Heart left ventricle (tissue), 16 donors: Measurements from ENCODE around the gene ATP23. TPM values are rescaled to one million over a fixed set of nuclear protein-coding genes. Genes with fewer than 3 reads are reported as not detected.

Experiments
- ATAC-seq, 4 donors: fragments of 200-7000 bp; cut with Tn5 transposase; one replicate each; pipeline ENCODE4 v1.9.1; 2020 to 2022; ENCODE audit warnings: moderate library complexity in 4 of 4, mild to moderate bottlenecking in 3 of 4, moderate number of reproducible peaks in 1 of 4
- DNase-seq, 5 donors: peaks; one replicate each; pipeline ENCODE4 v3.0.0-alpha.2; 2020
- H3K27ac ChIP-seq, 12 donors: fragments of 200-600 bp; sonication (generic) in 4 of 12; one replicate each; pipeline versions ENCODE4 v1.5.0 to v1.8.0; 2016 to 2022; ENCODE audit warnings: mild to moderate bottlenecking in 2 of 12
- H3K27me3 ChIP-seq, 9 donors: fragments of 200-600 bp; sonication (generic) in 2 of 9; one replicate each; pipeline versions ENCODE4 v1.5.1 to v1.8.0; 2016 to 2022; ENCODE audit warnings: mild to moderate bottlenecking in 3 of 9
- H3K36me3 ChIP-seq, 9 donors: fragments of 200-600 bp; sonication (generic) in 2 of 9; one replicate each; pipeline versions ENCODE4 v1.5.0 to v1.8.0; 2018 to 2022; ENCODE audit warnings: mild to moderate bottlenecking in 2 of 9
- H3K4me1 ChIP-seq, 12 donors: fragments of 200-600 bp; sonication (generic) in 4 of 12; one replicate each; pipeline versions ENCODE4 v1.5.0 to v1.8.0; 2016 to 2022; ENCODE audit warnings: mild to moderate bottlenecking in 3 of 12
- H3K4me3 ChIP-seq, 12 donors: fragments of 200-600 bp; sonication (generic) in 4 of 12; one replicate each; pipeline versions ENCODE4 v1.5.0 to v1.8.0; 2017 to 2022; ENCODE audit warnings: mild to moderate bottlenecking in 9 of 12, moderate library complexity in 4 of 12
- H3K9me3 ChIP-seq, 12 donors: fragments of 200-600 bp; sonication (generic) in 4 of 12; one replicate each; pipeline versions ENCODE4 v1.5.0 to v1.8.0; 2016 to 2022; ENCODE audit warnings: mild to moderate bottlenecking in 1 of 12
- CTCF ChIP-seq, 12 donors: fragments of 200-600 bp; sonication (generic) in 4 of 12; IDR thresholded peaks; one replicate each; pipeline versions ENCODE4 v1.5.0 to v1.8.0; 2018 to 2022; ENCODE audit warnings: antibody characterized with exemption in 12 of 12, mild to moderate bottlenecking in 5 of 12
- POLR2A ChIP-seq, 2 donors: fragments of 450-650 bp; IDR thresholded peaks; one replicate each; pipeline ENCODE4 v1.6.1; 2017; ENCODE audit warnings: antibody characterized with exemption in 2 of 2, mild to moderate bottlenecking in 2 of 2, moderate library complexity in 2 of 2
- WGBS, 4 donors: extraction: QIAGEN DNeasy Blood & Tissue Kit in 2 of 4; methylation state at CpG; one replicate each; pipeline versions ENCODE4 v1.1.5 to v1.1.7; 2013 to 2018; 5-methylcytosine and 5-hydroxymethylcytosine counted together
- intact Hi-C, 10 donors: fragments of 100-400 bp; cut with DNase I; formaldehyde crosslinking; loops; one replicate each; pipeline versions ENCODE4 v1.11.1 to v1.14.2; 2022
- polyA plus RNA-seq, 2 donors: library from polyadenylated mRNA; stranded (reverse); fragments of 200-250 nt; gene quantifications; one replicate each; pipeline ENCODE4 v1.2.3, GENCODE V29; 2013
- total RNA-seq, 9 donors: library from RNA; depleted of rRNA in 2 of 9; stranded (reverse); fragments of >200 nt in 2 of 9; fragmentation: NEBNext Ultra II Directional in 3 of 9; extraction: Animal tissue kit (Norgen Biotek cat#: 25700) in 3 of 9; gene quantifications; one replicate each; pipeline versions ENCODE4 v1.1.0 to v1.2.4, GENCODE V29; 2016 to 2023
- donor health status: ischemic (EF 13 %, LVEDD 7.1; RV severe dilation, severe dysfunction).
- donor health status: healthy with polysubstance abuse.
- donor health status: DM: no; HTN: yes; CAD: no.
- donor health status: DM: no; HTN: no; CAD: no.
- donor health status: ischemic (EF 25% LVEDD 6.9; RV normal size, moderate dysfunction).
- donor health status: ischemic (EF 25% LVEDD 5.7; RV mildly dilated, moderate dysfunction).
- donor health status: healthy.
- donor health status: DM: yes; HTN: yes; CAD: no.
- donor health status: ischemic (EF 35%, LVEDD 5.7; RV mildly dilated, moderate dysfunction).
- donor health status: nonischemic (EF 11% LVEDD 7.7; RV severe dilation, severe dysfunction).
- donor health status: DM: yes; HTN: yes; CAD: no.
- donor health status: PGD.
- donor health status: ischemic (EF 29% LVEDD 5.4; RV normal size, mild dysfunction).
- donor health status: nonischemic (EF 23%, LVEDD 6.1; RV moderate dilation, normal function).

The ATP23 gene
- total and polyA plus RNA-seq, 11 donors: 1.8 to 10.4 (median 6.1) TPM

DNA sequence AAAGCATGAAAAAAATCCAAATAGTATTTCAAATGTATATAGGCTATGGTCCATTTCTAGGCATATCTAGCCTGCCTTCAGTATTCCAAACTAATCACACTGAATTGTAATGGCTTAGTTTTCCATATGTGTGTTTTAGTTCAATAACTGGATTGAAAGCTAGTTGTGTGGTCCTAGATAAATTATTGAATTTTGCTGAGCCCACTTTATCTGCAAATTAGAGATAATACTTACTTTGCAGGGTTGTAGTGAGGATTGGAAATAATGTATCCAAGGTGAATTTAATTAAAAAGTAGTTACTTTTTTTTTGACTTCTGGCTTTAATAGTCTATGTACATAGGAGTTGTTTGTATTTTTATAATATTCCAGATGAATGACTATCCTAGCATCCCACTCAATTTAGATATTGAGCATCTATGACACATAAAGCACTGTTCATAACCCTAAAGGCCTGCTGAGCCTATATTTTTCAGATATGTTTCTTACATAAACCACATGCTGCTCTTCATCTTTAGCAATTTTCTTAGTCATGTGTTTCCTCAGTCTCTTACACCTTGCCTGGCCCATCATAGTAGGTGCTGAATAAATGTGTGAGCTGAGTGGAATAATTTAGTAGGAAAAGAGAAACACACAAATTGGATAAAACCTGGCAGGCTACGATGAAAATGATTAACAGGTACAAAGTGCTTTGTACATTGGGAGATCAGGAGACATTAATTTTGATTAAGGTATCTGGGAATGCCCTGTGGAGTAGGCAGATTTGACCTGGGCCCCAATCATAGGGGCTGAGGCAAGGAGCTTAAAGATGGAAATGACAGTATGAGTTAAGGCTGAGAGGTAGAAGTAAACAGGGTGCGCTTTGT lies 1.1 kb upstream of the ATP23 start:
- intact Hi-C loops: no loop called here
- H3K27ac ChIP-seq: peak overlapping the region in 11 of 12 donors; percentile 71 to 93 (median 83)
- WGBS, 4 donors: 60 to 63% (median 62%) methylated on average over 2 of the region's 2 CpGs

GRCh38 chr12:57940915-57941164 lies 527 bp upstream of the ATP23 start:
- Histone ChIP-seq H3K4me3 (peak overlapping the region; percentile 45 to 92 (median 70)), H3K9me3 (no peaks in the 10 kb centered on the region), H3K27ac (peak overlapping the region; percentile 43 to 93 (median 83)), H3K4me1 (peaks cover 0 to 27% (median 8%) of the 10 kb centered on the region in 12 donors), H3K27me3 (no peaks in the 10 kb centered on the region), H3K36me3 (no peaks in the 10 kb centered on the region)
- ATAC-seq (no peak), DNase-seq (no peak)
- TF ChIP-seq CTCF (IDR thresholded peaks at IDR 0.05): no peak
- no peak for TF ChIP-seq POLR2A (IDR thresholded peaks at IDR 0.05)
- intact Hi-C loops: no loop called here
- 4 to 12% (median 8%) methylated on average over 4 of the region's 4 CpGs for WGBS, 4 donors

More for the DNA sequence above, 1.1 kb upstream of the ATP23 start:
- TF ChIP-seq POLR2A (IDR thresholded peaks at IDR 0.05) (no peak), CTCF (IDR thresholded peaks at IDR 0.05) (no peak)
- peak overlapping the region in 11 of 12 donors; percentile 45 to 92 (median 70) for H3K4me3 ChIP-seq
- H3K9me3 ChIP-seq: no peaks in the 10 kb centered on the region
- ATAC-seq (no peak), DNase-seq (no peak)
- no peaks in the 10 kb centered on the region for H3K36me3 ChIP-seq
- no peaks in the 10 kb centered on the region for H3K27me3 ChIP-seq
- H3K4me1 ChIP-seq: peaks cover 0 to 31% (median 10%) of the 10 kb centered on the region in 12 donors

DNA sequence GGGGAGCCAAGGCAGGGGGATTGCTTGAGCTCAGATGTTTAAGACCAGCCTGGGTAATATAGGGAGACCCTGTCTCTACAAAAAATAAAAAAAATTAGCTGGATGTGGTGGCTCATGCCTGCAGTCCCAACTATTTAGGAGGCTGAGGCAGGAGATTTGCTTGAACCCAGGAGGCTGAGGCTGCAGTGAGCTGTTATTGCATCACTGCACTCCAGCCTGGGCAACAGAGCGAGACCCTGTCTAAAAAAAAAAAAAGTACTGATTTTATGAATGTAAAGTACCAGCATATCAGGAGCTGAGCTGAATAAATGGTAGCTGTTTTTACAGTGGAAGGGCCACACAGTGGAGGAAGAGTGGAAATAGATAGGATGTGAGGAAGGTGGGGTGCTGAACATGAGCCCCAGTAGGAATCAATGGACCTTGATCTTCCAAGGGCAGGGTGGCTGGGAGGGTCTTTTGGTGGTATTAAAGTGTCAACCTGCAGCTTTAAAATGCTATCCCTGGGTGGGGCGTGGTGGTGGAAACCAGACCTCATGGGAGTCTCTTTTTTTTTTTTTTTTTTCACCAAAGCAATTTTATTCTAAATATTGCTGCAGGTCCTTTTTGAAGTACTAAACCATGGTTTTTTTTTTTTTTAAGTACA lies 2.2 kb downstream of the ATP23 start:
- no peak for DNase-seq
- no peaks in the 10 kb centered on the region for H3K27me3 ChIP-seq
- 83 to 90% (median 89%) methylated on average over 2 of the region's 2 CpGs for WGBS, 4 donors
- no peak for ATAC-seq
- peaks cover 0 to 12% (median 0%) of the 10 kb centered on the region in 9 donors for H3K36me3 ChIP-seq
- H3K27ac ChIP-seq: no peak overlapping the region
- peaks cover 0 to 22% (median 5%) of the 10 kb centered on the region in 12 donors for H3K4me1 ChIP-seq
- H3K9me3 ChIP-seq: no peaks in the 10 kb centered on the region
- intact Hi-C loops: no loop called here
- no peak for TF ChIP-seq POLR2A (IDR thresholded peaks at IDR 0.05)
- no peak for TF ChIP-seq CTCF (IDR thresholded peaks at IDR 0.05)
- H3K4me3 ChIP-seq: no peak overlapping the region

DNA sequence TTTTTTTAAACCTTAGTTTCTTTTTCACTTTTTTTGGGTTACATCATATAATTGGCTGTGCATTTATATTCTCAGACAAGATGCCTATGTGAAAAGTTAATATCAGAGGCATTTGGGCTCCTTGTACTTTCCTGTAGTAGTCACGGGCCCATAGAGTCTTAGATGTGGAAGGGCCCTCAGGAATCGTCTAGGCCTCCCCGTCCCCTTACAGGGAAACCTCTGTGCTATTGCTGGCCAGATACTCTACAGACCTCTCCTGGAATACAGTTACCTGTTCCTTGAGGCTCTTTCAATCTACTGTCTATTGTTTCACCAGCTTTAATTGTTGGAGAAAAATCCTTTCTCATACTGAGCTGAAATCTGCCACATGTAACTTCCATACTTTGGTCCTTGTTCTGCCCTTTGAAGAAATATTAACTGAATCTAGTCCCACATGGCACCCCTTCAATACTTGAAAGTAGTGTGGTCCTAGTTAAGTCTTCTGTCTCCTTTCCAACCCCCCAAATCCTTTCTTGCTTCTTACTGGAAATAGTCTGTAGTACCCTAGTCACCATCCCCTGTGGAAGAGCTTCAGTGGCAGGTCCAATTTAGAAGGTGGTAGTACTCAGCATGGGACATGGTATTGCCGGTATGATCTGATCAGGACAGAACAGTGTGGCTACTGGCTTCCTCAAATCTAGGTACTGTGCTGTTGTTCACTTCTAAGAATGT lies 3.1 kb downstream of the ATP23 start:
- intact Hi-C loops: no loop called here
- WGBS, 4 donors: 88 to 93% (median 91%) methylated on average over 4 of the region's 4 CpGs
- H3K4me3 ChIP-seq: no peak overlapping the region
- peaks cover 0 to 18% (median 0%) of the 10 kb centered on the region in 9 donors for H3K36me3 ChIP-seq
- H3K9me3 ChIP-seq: no peaks in the 10 kb centered on the region
- DNase-seq: no peak
- peaks cover 0 to 22% (median 5%) of the 10 kb centered on the region in 12 donors for H3K4me1 ChIP-seq
- no peak for ATAC-seq
- H3K27me3 ChIP-seq: no peaks in the 10 kb centered on the region
- no peak overlapping the region for H3K27ac ChIP-seq
- TF ChIP-seq CTCF (IDR thresholded peaks at IDR 0.05) (no peak), POLR2A (IDR thresholded peaks at IDR 0.05) (no peak)
